ENCODE results near the gene QARS1. TPM values are rescaled to one million over a fixed set of nuclear protein-coding genes. Genes with fewer than 3 reads are reported as not detected.

Gene QARS1
- total RNA-seq: 316 and 381 TPM in 2 replicates

- peak; percentile 82 for DNase-seq (ENCODE audit: low read depth)
Measured at GRCh38 chr3:49104427-49105291, at the start of gene QARS1. TSS of gene QARS1 (minus strand) at chr3:49104757. CDS start at chr3:49104733, 24 bp downstream.

- no peak for DNase-seq (ENCODE audit: low read depth)
Measured at GRCh38 chr3:49153349-49153912, 48.9 kb upstream of the QARS1 start.

GRCh38 chr3:49151610-49152009 is 47.1 kb upstream of the QARS1 start:
- no peak for DNase-seq (ENCODE audit: low read depth)

- no peak for DNase-seq (ENCODE audit: low read depth)
Measured at GRCh38 chr3:49148159-49148558, 43.6 kb upstream of the QARS1 start.

- DNase-seq (ENCODE audit: low read depth): no peak
Measured at GRCh38 chr3:49140080-49140479, 35.5 kb upstream of the QARS1 start.

- DNase-seq (ENCODE audit: low read depth): no peak
Measured at GRCh38 chr3:49135499-49135898, 30.9 kb upstream of the QARS1 start.

GRCh38 chr3:49134471-49135265 is 30.1 kb upstream of the QARS1 start:
- no peak for DNase-seq (ENCODE audit: low read depth)

- DNase-seq (ENCODE audit: low read depth): peak; percentile 81
Measured at GRCh38 chr3:49133226-49133951, 28.8 kb upstream of the QARS1 start.

GRCh38 chr3:49132437-49133225 is 28.1 kb upstream of the QARS1 start, which contains the start of gene LAMB2:
TSS of gene LAMB2 (minus strand) at chr3:49133050. CDS start at chr3:49132867, 183 bp downstream.
- peak; percentile 74 for DNase-seq (ENCODE audit: low read depth)

GRCh38 chr3:49132073-49132436 is 27.5 kb upstream of the QARS1 start:
- no peak for DNase-seq (ENCODE audit: low read depth)

GRCh38 chr3:49131576-49131975 is 27.0 kb upstream of the QARS1 start:
- no peak for DNase-seq (ENCODE audit: low read depth)

- no peak for DNase-seq (ENCODE audit: low read depth)
Measured at GRCh38 chr3:49131040-49131439, 26.5 kb upstream of the QARS1 start.

GRCh38 chr3:49124991-49125670 is 20.6 kb upstream of the QARS1 start:
- DNase-seq (ENCODE audit: low read depth): no peak

- no peak for DNase-seq (ENCODE audit: low read depth)
Measured at GRCh38 chr3:49124203-49124602, 19.6 kb upstream of the QARS1 start.

- DNase-seq (ENCODE audit: low read depth): no peak
Measured at GRCh38 chr3:49123687-49124086, 19.1 kb upstream of the QARS1 start.

GRCh38 chr3:49122886-49123545 is 18.5 kb upstream of the QARS1 start:
- no peak for DNase-seq (ENCODE audit: low read depth)

- DNase-seq (ENCODE audit: low read depth): no peak
Measured at GRCh38 chr3:49122451-49122850, 17.9 kb upstream of the QARS1 start.

- DNase-seq (ENCODE audit: low read depth): no peak
Measured at GRCh38 chr3:49122022-49122421, 17.5 kb upstream of the QARS1 start.

- no peak for DNase-seq (ENCODE audit: low read depth)
Measured at GRCh38 chr3:49121132-49121736, 16.7 kb upstream of the QARS1 start.

All from renal cortical epithelial cell (primary cell).